ENCODE data around the gene SEC62.

The SEC62 gene

GRCh38 chr3:170044271-170044670, 77.7 kb downstream of the SEC62 start:
- DNase-seq (ENCODE audit: low read depth in 2 of 2): no peak
- H3K4me3 ChIP-seq (replicated peaks in 1 of 2; ENCODE audit: low read depth in 2 of 2, low read length in 2 of 2): no peak overlapping the region
- no peak for TF ChIP-seq CTCF (IDR thresholded peaks at IDR 0.05; ENCODE audit: low read depth, low read length)

- H3K4me3 ChIP-seq (replicated peaks in 1 of 2; ENCODE audit: low read depth in 2 of 2, low read length in 2 of 2): no peak overlapping the region
- no peak for DNase-seq (ENCODE audit: low read depth in 2 of 2)
- no peak for TF ChIP-seq CTCF (IDR thresholded peaks at IDR 0.05; ENCODE audit: low read depth, low read length)
Observed at GRCh38 chr3:170044795-170045244, 78.2 kb downstream of the SEC62 start.

GRCh38 chr3:170046269-170047132, 79.9 kb downstream of the SEC62 start:
- no peak for DNase-seq (ENCODE audit: low read depth in 2 of 2)
- no peak overlapping the region for H3K4me3 ChIP-seq (replicated peaks in 1 of 2; ENCODE audit: low read depth in 2 of 2, low read length in 2 of 2)
- no peak for TF ChIP-seq CTCF (IDR thresholded peaks at IDR 0.05; ENCODE audit: low read depth, low read length)

GRCh38 chr3:170047133-170047404, 80.5 kb downstream of the SEC62 start:
- no peak overlapping the region for H3K4me3 ChIP-seq (replicated peaks in 1 of 2; ENCODE audit: low read depth in 2 of 2, low read length in 2 of 2)
- no peak for DNase-seq (ENCODE audit: low read depth in 2 of 2)
- no peak for TF ChIP-seq CTCF (IDR thresholded peaks at IDR 0.05; ENCODE audit: low read depth, low read length)
